HepG2 (cell line): ENCODE results near the gene SYT7. TPM values are rescaled to one million over a fixed set of nuclear protein-coding genes. Genes with fewer than 3 reads are reported as not detected.

Experiments used
- ATAC-seq: fragments of 200-7000 bp; cut with Tn5 transposase; 3 replicates; pipeline ENCODE4 v1.9.1; 2020; ENCODE audit warnings: mild to moderate bottlenecking, moderate library complexity
- BruUV-seq: library from RNA; stranded (reverse); fragments of 400-500 nt; replicated peaks from 2 replicates; lab custom pipeline; 2021; lab: Mats Ljungman, UMichigan
- CTCF ChIA-PET: fragments of 300-600 bp; formaldehyde crosslinking; extraction: SDS; loops from one replicate; lab custom pipeline; 2021; ENCODE audit warnings: low total read pairs, inconsistent platforms, low intra/inter-chr PET ratio; lab: Yijun Ruan, JAX
- POLR2A ChIA-PET: fragments of 350-600 bp; sonication (Branson Sonifier 250); formaldehyde crosslinking; loops from one replicate; lab custom pipeline; 2020; ENCODE audit warnings: antibody characterized with exemption, inconsistent platforms; lab: Yijun Ruan, JAX
- DNase-seq: peaks from one replicate; pipeline ENCODE4 v3.0.0-alpha.2; 2015; ENCODE audit warnings: low spot score
- FAIRE-seq: peaks from 3 replicates; lab custom pipeline; 2011; peaks lifted over from hg19 to GRCh38; lab: Jason Lieb, UNC
- H2AFZ ChIP-seq: one replicate; pipeline ENCODE4 v1.6.1; 2011; ENCODE audit warnings: low read length, inconsistent platforms
- H3K27ac ChIP-seq: fragments of 300-600 bp; 3 replicates; pipeline ENCODE4 v1.8.0; 2011; ENCODE audit warnings: mixed run types, mild to moderate bottlenecking, mixed read lengths, low read length, inconsistent platforms; ENCODE audit not compliant: insufficient read depth; ENCODE audit errors: extremely low read length
- H3K27me3 ChIP-seq, 2 experiments: fragments of 200-600 bp in 1 of 2; 2 replicates in 1 of 2; 3 replicates in 1 of 2; pipeline versions ENCODE4 v1.6.0 to v1.8.0; 2011; ENCODE audit warnings: low read length in 2 of 2, mild to moderate bottlenecking in 2 of 2, moderate library complexity in 2 of 2, inconsistent platforms in 1 of 2; ENCODE audit not compliant: insufficient read depth in 2 of 2, control insufficient read depth in 1 of 2
- H3K36me3 ChIP-seq, 2 experiments: fragments of 200-600 bp in 1 of 2; replicated peaks in 1 of 2; 2 replicates in 1 of 2; 3 replicates in 1 of 2; pipeline versions ENCODE4 v1.5.1 to v1.8.0; 2011; ENCODE audit warnings: low read length in 2 of 2, inconsistent platforms in 1 of 2; ENCODE audit not compliant: insufficient read depth in 2 of 2, control insufficient read depth in 1 of 2
- H3K4me1 ChIP-seq: 2 replicates; pipeline ENCODE4 v1.5.1; 2012; ENCODE audit warnings: low read length, inconsistent platforms; ENCODE audit not compliant: insufficient read depth
- H3K4me2 ChIP-seq: 2 replicates; pipeline ENCODE4 v1.6.0; 2011; ENCODE audit warnings: low read depth, low read length, inconsistent platforms
- H3K4me3 ChIP-seq, 3 experiments: fragments of 200-600 bp in 1 of 3; sonication (generic), shearing (Covaris generic) in 1 of 3; replicated peaks in 1 of 3; 2 replicates each; pipeline ENCODE4 v1.5.1; 2011 to 2016; ENCODE audit warnings: low read length in 3 of 3, inconsistent platforms in 2 of 3, low read depth in 2 of 3, mild to moderate bottlenecking in 2 of 3, control low read depth in 1 of 3, mixed read lengths in 1 of 3; ENCODE audit not compliant: insufficient read depth in 1 of 3
- H3K79me2 ChIP-seq: one replicate; pipeline ENCODE4 v1.6.1; 2011; ENCODE audit warnings: low read length, inconsistent platforms; ENCODE audit not compliant: insufficient read depth
- H3K9ac ChIP-seq: 2 replicates; pipeline ENCODE4 v1.6.0; 2011; ENCODE audit warnings: mild to moderate bottlenecking, low read depth, low read length, inconsistent platforms; ENCODE audit not compliant: insufficient read depth
- H3K9me3 ChIP-seq: 2 replicates; pipeline ENCODE4 v1.5.1; 2012; ENCODE audit warnings: mild to moderate bottlenecking, low read length
- H4K20me1 ChIP-seq: 2 replicates; pipeline ENCODE4 v1.6.0; 2011; ENCODE audit warnings: inconsistent platforms, mild to moderate bottlenecking, low read length, moderate library complexity; ENCODE audit not compliant: insufficient read depth
- ATAD3A ChIP-seq: sonication (generic); formaldehyde crosslinking; IDR thresholded peaks from 2 replicates; pipeline ENCODE4 v1.4.0; 2020; ENCODE audit warnings: missing genetic modification reagents
- FOXP4 ChIP-seq: sonication (generic); formaldehyde crosslinking; IDR thresholded peaks from 2 replicates; pipeline ENCODE4 v1.4.0; 2020; ENCODE audit warnings: missing genetic modification reagents
- HCFC1 ChIP-seq: fragments of 150-350 bp; IDR thresholded peaks from 2 replicates; pipeline ENCODE4 v1.6.1; 2014; ENCODE audit warnings: low read depth, low read length
- NFKB2 ChIP-seq: sonication (generic); formaldehyde crosslinking; IDR thresholded peaks from 2 replicates; pipeline ENCODE4 v1.4.0; 2020; ENCODE audit warnings: missing genetic modification reagents, borderline replicate concordance
- RBM22 ChIP-seq: fragments of 200-400 bp; formaldehyde crosslinking; optimal IDR thresholded peaks from 2 replicates; pipeline ENCODE3; 2017; ENCODE audit warnings: mild to moderate bottlenecking, low read length, moderate library complexity
- ZBTB25 ChIP-seq: IDR thresholded peaks from 2 replicates; pipeline ENCODE4 v1.6.1; 2018; ENCODE audit warnings: missing genetic modification reagents
- ZBTB3 ChIP-seq: sonication (generic); formaldehyde crosslinking; IDR thresholded peaks from 2 replicates; pipeline ENCODE4 v1.4.0; 2020; ENCODE audit warnings: low read depth, mild to moderate bottlenecking, moderate library complexity, missing genetic modification reagents, borderline replicate concordance
- ZNF7 ChIP-seq: IDR thresholded peaks from 2 replicates; pipeline ENCODE4 v1.6.1; 2016; ENCODE audit warnings: missing biosample characterization, missing genetic modification reagents
- WGBS: methylation state at CpG from one replicate; pipeline ENCODE4 v1.1.6; 2017; ENCODE audit warnings: low lambda C conversion rate; 5-methylcytosine and 5-hydroxymethylcytosine counted together
- in situ Hi-C: cut with HindIII; loops from 2 replicates; pipeline ENCODE4 v1.10.0; 2017; ENCODE audit warnings: low pct_unique_long_range_greater_than_20kb; ENCODE audit not compliant: extremely low pct_ligation_motif_present
- intact Hi-C: fragments of 100-400 bp; cut with micrococcal nuclease; formaldehyde crosslinking; loops from one replicate; pipeline ENCODE4 v1.10.0; 2022; ENCODE audit not compliant: unreplicated experiment
- polyA plus RNA-seq, 8 experiments: library from polyadenylated mRNA; depleted of rRNA in 3 of 8; stranded (reverse) in 7 of 8; unstranded in 1 of 8; fragments of >200 nt; fragmentation: Illumina TruSeq in 4 of 8; extraction: Trizol in 4 of 8; gene quantifications; 2 replicates each; pipeline versions ENCODE4 v1.2.1 to v1.2.3, GENCODE V29; 2011 to 2016; ENCODE audit warnings: low read depth in 4 of 8, missing spikeins in 1 of 8, mixed read lengths in 1 of 8; ENCODE audit not compliant: insufficient read depth in 1 of 8
- total RNA-seq, 5 experiments: library from RNA; depleted of rRNA; stranded (reverse); fragments of >200 nt; fragmentation: Illumina TruSeq; extraction: Trizol; gene quantifications; 2 replicates each; pipeline ENCODE4 v1.2.3, GENCODE V29; 2016; ENCODE audit warnings: low read depth in 1 of 5
- TF ChIP-seq, protein P1 (sequence below): sonication (generic); formaldehyde crosslinking; IDR thresholded peaks from 2 replicates; pipeline ENCODE4 v1.4.0; 2020; ENCODE audit warnings: mild to moderate bottlenecking, missing genetic modification reagents

SYT7 gene
- total and polyA plus RNA-seq, 2 of the 13 experiments (the other 11 are each of a cell fraction or from before 2014, with no cell fraction given): 1.4 to 4.4 TPM

DNA sequence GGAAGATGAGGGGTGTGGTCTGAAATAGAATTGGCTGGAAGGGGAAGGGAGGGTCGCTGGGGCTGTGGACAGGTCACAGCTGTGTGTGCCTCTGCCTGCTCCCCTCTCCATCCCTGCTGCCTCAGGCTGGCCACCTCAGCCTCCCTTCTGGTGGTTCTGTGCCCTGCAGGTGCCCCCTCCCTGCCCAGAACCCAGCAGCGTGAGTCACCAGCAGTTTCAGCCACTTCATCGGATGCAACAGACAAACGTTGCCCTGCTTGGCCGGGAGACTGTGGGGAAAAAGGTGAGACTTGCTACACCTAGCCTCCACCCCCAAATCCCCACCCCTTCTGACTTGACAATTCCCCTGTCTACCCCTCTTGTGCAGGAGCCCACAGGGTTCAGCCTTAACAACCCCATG is 94.1 kb downstream of the SYT7 start:
- Histone ChIP-seq H3K4me2 (no peak overlapping the region), H3K9me3 (no peaks in the 10 kb centered on the region), H3K36me3 (no peaks in the 10 kb centered on the region), H3K27me3 (peaks cover 0 to 32% of the 10 kb centered on the region in 2 experiments), H3K4me3 (no peak overlapping the region), H3K79me2 (no peaks in the 10 kb centered on the region), H3K4me1 (peaks cover 62% of the 10 kb centered on the region), H2AFZ (no peak overlapping the region), H4K20me1 (no peaks in the 10 kb centered on the region), H3K9ac (no peak overlapping the region), H3K27ac (no peak overlapping the region)
- ChIA-PET POLR2A (no interaction called here), CTCF (no interaction called here)
- in situ Hi-C loops: no loop called here
- no peak for ATAC-seq
- WGBS: 13% methylated on average over 4 of the region's 5 CpGs
- no peak for FAIRE-seq
- intact Hi-C loops: no loop called here
- TF ChIP-seq HCFC1: no peak
- no peak for TF ChIP-seq ZBTB25
- TF ChIP-seq ZBTB3 (CRISPR knock-in tag): no peak
- TF ChIP-seq RBM22: no peak
- no peak for TF ChIP-seq FOXP4 (CRISPR knock-in tag)
- TF ChIP-seq ATAD3A: no peak
- TF ChIP-seq NFKB2 (CRISPR knock-in tag): no peak
- no peak for TF ChIP-seq ZNF7 (CRISPR knock-in tag)
- TF ChIP-seq, protein P1, sequence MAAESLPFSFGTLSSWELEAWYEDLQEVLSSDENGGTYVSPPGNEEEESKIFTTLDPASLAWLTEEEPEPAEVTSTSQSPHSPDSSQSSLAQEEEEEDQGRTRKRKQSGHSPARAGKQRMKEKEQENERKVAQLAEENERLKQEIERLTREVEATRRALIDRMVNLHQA (CRISPR knock-in tag): no peak
- BruUV-seq: no TSS peak
- DNase-seq: no peak
